ENCODE results near the gene GRM7.

Gene GRM7

DNA sequence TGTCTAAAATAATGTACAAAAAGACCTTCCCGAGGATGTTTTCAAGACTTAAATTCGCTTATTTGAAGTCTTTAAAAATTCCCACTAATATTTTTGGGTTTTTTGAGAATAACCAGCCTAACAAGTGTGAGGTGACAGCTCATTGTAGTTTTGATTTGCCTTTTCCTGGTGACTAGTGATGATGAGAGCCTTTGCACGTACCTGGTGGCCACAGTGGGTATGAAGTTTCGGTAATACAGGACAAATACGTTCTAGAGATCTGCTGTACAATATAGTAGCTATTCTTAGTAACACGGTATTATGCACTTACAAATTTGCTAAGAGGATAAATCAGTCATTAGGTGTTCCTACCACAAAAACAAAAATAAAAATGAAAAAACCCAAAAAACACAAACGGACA is 124.9 kb downstream of the GRM7 start:
- DNase-seq = no peak

DNA sequence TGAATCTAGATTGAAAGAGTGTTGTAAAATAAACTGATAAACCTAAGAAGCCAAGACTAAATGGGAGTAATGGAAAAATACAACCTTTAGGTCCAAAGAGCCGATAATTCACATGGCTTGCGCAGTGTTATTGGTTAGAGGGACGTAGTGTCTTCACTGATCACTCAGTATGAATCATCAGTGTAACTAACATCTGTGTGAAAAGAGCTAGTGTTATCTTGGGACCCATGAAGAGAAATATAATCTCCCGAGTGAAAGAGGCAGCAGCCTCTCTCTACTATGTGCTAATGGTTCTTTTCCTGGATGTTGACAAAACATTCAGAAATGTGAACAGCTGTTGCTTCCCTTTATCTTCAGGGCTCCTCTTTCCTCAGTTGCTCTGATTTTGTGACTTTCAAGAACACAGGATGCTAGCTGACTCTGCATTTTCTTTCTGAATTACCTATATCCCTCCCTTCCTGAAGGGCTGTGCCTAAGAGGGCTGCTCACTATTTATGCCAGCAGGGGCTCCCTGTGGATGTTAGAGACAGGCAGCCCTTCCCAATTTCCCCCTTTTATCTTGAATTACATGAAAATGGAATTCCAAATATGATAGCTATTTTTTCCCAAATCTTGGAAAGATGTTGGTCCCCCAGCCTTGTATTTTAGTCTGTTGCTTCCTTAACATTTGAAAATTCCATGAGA is 128.8 kb downstream of the GRM7 start:
- DNase-seq = no peak

- peak; percentile 10 for DNase-seq
Measured at GRCh38 chr3:6994081-6994668, 133.3 kb downstream of the GRM7 start.

DNA sequence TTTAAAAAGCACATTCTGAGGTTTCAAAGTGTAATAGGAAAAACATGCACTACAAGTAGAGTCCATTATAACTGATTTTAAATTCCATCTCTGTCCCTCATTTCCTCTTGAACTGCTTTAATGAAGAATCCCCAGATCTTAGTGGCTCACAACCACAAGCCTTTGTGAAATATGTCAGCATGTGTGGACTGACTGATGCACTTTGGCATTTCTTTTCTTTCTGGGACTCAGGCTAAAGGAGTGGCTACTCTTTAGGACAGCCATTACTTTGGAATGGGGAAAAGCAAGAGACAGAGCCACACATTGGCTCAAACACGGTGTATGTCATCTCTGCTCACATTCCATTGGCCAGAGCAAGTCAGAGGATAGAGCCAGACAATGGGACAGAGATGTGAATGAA is 139.6 kb downstream of the GRM7 start:
- no peak for DNase-seq

- no peak for DNase-seq
Measured at GRCh38 chr3:7001370-7001769, 140.5 kb downstream of the GRM7 start.

- no peak for DNase-seq
Measured at GRCh38 chr3:7015683-7016440, 154.9 kb downstream of the GRM7 start.

DNA sequence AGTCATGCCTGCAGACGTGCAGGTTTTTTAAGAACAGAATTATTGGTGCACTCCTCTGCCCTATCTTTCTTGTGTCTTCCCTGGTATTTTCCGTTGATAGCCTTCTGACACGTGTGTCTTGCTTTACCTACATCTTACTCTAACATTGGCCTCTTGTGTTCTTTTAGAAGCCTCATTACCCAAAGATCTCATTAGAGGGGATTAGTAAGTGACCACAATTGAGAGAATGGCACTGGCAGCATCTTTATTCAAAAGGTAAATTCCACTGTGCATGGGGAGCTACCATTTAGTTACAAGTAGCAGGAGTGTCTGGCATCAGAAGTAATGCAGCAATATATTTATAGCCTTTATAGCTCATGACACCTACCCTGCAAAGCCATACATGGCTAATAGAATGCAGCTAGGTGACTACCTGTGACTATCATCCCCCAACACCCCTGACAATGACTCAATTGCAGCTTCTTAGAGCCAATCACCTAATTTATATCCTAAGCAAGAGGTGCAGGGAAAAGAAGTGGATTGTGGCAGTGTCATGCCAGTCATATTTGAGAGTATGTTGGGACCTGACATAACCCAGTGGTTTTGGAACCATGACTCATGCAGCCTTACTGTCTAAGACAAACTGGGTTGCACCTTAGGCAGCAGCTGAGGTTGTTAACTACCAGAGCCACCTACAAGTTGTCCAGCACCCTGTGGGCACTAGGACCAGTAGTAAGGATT is 164.8 kb downstream of the GRM7 start:
- DNase-seq = no peak

GRCh38 chr3:7029562-7029961 is 168.6 kb downstream of the GRM7 start:
- DNase-seq = no peak

DNA sequence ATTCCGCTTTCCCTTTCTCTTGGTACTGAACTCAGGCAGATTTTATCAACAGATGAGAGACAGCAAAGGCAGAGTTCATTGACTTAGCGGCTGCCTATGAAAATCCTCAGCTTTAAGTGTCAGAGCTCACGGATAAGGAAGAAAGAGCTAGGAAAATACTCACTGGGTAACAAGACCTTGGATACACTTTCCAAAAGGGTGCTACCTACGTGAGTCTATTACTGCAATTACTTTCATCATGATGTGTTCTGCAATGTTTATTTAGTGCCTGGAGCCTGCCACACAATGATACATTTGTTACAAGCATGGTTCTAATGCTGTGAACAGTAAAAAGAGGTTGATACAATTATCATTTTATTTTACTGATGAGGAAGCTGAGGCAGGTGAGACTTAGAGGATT is 177.5 kb downstream of the GRM7 start:
- no peak for DNase-seq

GRCh38 chr3:7062714-7063113 is 201.8 kb downstream of the GRM7 start:
- DNase-seq = no peak

DNA sequence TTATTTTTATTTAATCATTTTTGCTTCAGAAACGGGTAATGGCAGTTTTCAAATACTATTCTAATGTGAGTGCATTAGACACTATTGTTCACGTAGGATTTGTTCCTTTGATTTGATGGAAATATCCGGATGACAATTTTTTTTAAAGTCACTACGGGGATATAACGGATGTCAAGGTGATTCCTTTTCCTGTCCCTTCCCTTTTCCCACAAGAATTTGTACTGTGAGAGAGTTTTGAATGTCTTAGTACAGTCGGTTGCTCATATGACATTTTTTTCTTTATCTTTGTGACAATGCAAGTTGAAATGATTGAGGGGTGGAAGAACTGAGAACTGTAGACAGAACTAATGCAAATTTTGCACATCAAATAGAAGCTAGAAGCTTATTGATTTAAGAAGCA is 209.5 kb downstream of the GRM7 start:
- DNase-seq = no peak

DNA sequence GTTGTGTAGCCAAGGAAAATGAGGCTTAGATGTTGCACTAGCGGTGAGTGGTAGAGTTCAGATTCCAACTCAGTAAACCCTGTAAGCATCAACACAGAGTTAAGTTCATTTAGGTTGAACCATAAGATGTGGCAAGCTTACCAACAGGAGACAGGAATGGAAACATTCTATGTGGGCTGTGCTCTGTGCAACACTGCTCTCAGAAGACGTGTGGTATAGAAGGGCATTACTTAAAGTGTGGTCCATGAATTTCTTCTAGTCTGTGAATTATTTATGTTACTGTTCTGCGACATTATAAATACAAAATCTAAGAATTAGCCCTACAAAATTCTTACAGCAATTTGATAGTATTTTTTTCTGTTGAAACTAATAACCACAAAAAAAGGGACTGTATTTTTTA is 213.3 kb downstream of the GRM7 start:
- no peak for DNase-seq

DNA sequence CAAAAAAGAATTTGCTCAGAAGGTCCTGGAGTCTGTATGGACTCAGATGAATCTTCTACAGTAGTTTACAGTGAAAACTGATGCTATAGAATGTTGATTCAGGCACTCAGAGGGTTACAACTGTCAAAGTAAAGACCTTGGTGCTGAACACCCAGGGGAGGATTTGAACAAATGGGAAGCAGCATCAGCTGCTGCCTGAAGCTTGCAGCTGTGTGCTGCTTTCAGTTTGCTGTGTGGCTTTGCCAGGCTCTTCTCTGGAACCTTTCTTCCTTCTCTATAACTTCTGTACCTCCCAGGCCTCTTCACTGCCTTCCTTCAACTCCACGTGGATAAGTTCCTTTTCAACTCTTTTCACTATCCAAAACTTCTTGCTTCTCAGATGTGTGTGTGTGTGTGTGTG is 214.2 kb downstream of the GRM7 start:
- DNase-seq = no peak

DNA sequence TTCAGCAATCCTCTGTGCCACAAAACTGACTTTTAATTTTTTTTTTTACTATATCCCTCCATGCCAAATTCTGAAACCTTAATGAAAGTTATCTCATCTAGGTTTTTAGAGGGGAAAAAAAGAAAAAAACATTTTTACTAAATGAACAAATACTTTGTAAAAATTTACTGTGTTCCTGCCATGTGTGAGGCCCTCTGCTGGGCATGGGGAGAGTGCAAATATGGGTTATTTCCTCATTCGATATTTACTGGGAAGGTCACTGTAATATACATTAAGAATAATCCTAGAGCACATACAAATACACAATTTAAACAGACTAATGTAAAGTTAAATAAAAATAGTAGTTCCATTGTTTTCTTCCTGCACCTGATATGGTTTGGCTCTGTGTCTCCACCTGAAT is 215.0 kb downstream of the GRM7 start:
- no peak for DNase-seq

- no peak for DNase-seq
Measured at GRCh38 chr3:7082244-7082643, 221.3 kb downstream of the GRM7 start.

DNA sequence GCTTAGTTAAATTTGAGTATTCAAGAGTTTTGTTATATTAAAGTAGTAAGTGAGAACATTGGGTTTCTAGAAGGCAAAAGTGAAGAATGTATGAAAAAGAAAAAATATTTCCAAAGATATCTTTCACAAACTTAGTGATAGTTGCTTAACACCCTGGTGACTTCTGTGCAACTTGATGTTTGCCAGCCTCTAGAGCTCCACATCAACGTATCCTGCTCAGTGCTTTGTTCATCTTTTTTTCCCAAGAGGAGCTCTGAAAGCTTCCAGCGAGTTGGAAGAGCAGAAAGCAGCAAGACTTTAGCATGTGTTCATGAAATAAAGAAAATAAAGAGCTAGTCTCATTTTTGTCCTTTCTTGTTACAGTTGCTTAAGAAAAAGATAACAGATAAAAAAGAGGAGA is 225.5 kb downstream of the GRM7 start:
- DNase-seq = no peak

DNA sequence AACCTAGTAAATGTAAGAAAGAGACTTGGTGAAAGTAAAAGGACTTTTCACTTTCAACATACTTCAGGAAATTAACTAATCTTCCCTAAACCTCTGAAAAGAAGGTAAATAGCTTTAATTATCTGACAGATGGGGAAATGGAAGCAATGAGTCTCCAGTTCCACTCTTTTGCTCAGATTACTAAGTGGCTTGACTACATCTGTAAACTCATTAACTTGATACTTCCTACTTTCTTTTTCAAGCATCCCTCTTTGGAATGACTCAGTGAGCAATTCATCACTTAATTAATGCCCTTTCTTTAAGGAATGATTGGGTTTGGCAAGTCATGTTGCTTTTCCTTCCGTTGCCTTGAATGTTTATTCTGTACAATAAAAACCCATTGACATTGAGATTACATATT is 234.2 kb downstream of the GRM7 start:
- no peak for DNase-seq

- DNase-seq = no peak
Measured at GRCh38 chr3:7100136-7100535, 239.2 kb downstream of the GRM7 start.

- no peak for DNase-seq
Measured at GRCh38 chr3:7106635-7107034, 245.7 kb downstream of the GRM7 start.

DNA sequence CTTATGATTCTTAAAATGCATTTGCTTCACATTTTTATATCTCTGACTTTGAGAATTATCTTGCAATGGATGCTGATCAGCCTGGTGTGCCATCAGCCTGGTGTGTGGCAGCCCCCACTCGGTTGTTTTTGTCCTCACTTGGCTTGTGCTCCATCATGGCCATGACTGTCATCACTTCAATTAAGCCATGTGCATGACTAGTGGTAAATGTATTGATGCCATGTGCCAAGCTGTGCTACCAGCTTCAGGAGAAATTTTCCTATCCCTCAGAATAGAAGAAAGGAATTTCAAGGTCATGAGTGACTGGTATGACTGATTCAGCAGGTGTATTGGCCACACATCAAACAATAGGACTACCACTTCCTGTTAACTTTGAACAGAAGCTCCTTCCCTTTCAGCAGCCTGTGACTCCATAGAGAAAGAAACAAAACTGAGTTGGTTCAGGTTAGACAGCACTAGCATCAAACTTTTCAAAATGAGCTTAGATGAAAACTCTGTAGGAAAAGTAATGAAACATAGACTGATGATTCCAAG is 251.7 kb downstream of the GRM7 start:
- DNase-seq = no peak

DNA sequence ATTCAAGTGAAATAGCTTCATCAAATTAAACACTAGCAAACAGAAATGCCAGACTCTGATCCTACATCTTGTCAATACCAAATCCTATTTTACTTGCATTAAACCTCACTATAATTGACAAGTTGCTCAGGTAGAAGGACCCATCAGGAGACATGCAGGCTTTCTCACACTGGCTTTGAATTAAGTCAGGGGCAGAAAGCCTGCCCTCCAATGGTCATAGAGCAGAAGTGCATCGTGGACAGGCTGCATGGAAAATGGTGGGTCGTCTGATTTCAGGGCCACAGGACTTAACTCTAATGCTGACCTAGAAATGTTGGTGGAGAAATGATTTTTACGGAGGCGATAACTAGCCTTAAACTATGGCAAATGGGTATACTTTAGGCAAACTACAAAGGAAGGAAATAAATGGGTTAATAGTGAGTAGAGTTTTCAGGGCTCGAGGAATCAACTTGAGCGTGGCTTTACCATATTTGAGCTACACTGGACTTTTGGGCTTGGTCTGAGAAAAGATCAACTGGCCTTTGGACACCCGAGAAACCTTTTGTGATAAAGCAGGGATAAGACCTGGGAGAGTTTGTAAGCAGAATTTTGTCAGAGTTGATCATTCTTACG is 283.9 kb downstream of the GRM7 start:
- DNase-seq = no peak

DNA sequence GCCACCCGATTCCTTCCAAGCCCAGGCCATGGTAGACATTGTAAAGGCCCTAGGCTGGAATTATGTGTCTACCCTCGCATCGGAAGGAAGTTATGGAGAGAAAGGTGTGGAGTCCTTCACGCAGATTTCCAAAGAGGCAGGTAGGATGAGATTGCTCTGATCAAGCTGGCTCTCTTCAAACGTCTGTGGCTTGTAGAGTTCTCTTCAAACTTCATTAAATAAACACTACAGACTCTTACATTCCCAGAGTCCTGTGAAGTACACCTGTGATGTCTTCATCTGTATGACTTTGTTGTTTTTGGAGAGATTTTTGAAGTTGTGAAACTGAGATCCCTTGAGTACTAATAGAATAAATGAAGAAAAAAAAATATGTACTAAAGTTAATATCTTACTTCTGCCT is 285.6 kb downstream of the GRM7 start:
- DNase-seq = no peak

- DNase-seq = no peak
Measured at GRCh38 chr3:7158516-7158915, 297.6 kb downstream of the GRM7 start.

Measured in KG1 (cell line).